ENCODE results near the gene SDHA.
"Not testable (repeated sequence)": the region's sequence is repeated elsewhere in the genome, so short reads cannot be mapped to it uniquely, and the experiment has no call there.

SDHA gene

DNA sequence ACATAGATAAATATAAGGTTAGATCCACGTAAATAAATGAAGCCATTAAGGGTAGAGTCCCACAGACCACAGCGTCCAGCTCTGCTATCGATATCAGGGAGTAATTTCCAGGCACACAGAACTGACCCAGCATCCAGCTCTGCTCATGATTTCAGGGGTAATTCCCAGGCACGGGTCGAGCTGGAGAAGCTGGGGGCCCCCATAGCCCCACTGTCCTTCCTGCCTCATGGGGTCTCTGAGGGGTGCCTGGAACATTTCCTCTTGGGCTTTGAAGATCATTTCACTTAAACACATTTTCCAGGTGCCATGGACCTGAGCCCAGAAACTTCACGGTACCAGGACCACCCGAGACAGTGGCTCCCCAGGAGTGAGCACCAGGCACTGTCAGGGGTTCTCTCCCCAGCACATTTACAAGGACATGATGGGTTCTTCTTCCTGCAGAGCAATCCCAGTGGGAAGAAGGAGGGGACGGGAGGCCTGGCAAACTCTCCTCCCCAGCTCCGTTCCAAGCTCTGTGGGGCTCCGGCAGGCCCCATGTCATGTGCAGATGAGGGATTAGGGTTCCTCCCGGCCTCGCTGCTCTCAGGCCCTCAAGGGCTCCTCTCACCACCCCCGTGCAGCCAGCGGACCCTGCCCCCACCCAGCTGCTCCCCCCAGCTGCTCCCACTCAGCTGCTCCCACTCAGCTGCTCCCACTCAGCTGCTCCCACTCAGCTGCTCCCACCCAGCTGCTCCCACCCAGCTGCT, 80.0 kb downstream of the SDHA start:
- CTCF ChIA-PET, POLR2A ChIA-PET: not testable (repeated sequence)

DNA sequence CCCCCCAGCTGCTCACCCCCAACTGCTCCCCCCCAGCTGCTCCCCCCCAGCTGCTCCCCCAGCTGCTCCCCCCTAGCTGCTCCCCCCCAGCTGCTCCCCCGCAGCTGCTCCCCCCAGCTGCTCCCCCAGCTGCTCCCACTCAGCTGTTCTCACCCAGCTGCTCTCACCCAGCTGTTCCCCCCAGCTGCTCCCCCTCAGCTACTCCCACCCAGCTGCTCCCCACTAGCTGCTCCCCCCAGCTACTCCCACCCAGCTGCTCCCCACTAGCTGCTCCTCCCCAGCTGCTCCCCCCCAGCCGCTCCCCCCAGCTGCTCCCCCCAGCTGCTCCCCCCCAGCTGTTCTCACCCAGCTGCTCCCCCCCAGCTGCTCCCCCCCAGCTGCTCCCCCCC, 80.6 kb downstream of the SDHA start:
- Histone ChIP-seq H3K4me1 (ENCODE audit: control insufficient read depth, insufficient read depth, low read length) (no peaks in the 10 kb centered on the region), H3K9me3 (ENCODE audit: control insufficient read depth, insufficient read depth, low read depth, low read length) (no peaks in the 10 kb centered on the region), H3K27ac (ENCODE audit: extremely low read depth, low read depth, low read length) (no peak overlapping the region), H3K36me3 (ENCODE audit: control insufficient read depth in 2 of 2, insufficient read depth in 1 of 2, low read length in 2 of 2) (no peaks in the 10 kb centered on the region), H3K4me3 (ENCODE audit: low read depth, low read length) (no peak overlapping the region)
- ChIA-PET POLR2A (no interaction called here), CTCF (interaction anchor here (0.6 kb wide), 1 partner anchor 311 kb away, joined by 4 read pairs; no protein-coding TSS in a partner anchor)
- TF ChIP-seq ZNF571 (tag by site-specific recombination; IDR thresholded peaks at IDR 0.05): no peak
- TF ChIP-seq, protein P1, sequence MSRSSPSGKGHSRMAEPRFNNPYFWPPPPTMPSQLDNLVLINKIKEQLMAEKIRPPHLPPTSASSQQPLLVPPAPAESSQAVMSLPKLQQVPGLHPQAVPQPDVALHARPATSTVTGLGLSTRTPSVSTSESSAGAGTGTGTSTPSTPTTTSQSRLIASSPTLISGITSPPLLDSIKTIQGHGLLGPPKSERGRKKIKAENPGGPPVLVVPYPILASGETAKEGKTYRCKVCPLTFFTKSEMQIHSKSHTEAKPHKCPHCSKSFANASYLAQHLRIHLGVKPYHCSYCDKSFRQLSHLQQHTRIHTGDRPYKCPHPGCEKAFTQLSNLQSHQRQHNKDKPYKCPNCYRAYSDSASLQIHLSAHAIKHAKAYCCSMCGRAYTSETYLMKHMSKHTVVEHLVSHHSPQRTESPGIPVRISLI (tag by site-specific recombination; IDR thresholded peaks at IDR 0.05): no peak

More for the DNA sequence above, 80.0 kb downstream of the SDHA start:
- not testable (repeated sequence) for H3K36me3 ChIP-seq (ENCODE audit: control insufficient read depth in 2 of 2, insufficient read depth in 1 of 2, low read length in 2 of 2); H3K4me3 ChIP-seq (ENCODE audit: low read depth, low read length); H3K27ac ChIP-seq (ENCODE audit: extremely low read depth, low read depth, low read length); H3K9me3 ChIP-seq (ENCODE audit: control insufficient read depth, insufficient read depth, low read depth, low read length); H3K4me1 ChIP-seq (ENCODE audit: control insufficient read depth, insufficient read depth, low read length)
- TF ChIP-seq ZIC2 (tag by site-specific recombination; IDR thresholded peaks at IDR 0.05) (peak; percentile 69), ZNF394 (tag by site-specific recombination; IDR thresholded peaks at IDR 0.05; ENCODE audit: borderline replicate concordance) (peak; percentile 36; the same call in 1 of the 2 replicates), GLIS1 (tag by site-specific recombination; IDR thresholded peaks at IDR 0.05) (peak; percentile 77)

DNA sequence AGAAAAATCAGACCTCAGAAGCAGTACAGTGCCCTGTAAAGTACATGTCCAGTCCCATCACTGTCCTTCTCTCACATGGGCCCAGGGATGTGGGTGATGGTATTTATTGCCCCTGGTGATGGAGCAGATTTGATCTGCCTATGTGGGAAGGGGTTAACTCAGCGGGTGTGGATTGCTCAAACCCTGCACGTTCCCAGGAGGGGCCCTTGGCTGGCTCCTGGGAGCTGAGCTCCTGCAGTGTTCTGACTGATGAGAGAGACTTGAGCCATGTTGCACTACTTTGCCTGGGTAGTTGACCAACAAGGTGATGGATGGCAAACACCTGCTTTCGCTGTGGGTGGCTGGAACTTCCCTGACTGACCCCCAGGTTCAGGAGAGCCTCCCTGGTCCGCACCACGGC, 81.8 kb downstream of the SDHA start:
- H3K27ac ChIP-seq (ENCODE audit: extremely low read depth, low read depth, low read length); H3K9me3 ChIP-seq (ENCODE audit: control insufficient read depth, insufficient read depth, low read depth, low read length); H3K4me3 ChIP-seq (ENCODE audit: low read depth, low read length); POLR2A ChIA-PET; H3K4me1 ChIP-seq (ENCODE audit: control insufficient read depth, insufficient read depth, low read length); H3K36me3 ChIP-seq (ENCODE audit: control insufficient read depth in 2 of 2, insufficient read depth in 1 of 2, low read length in 2 of 2): not testable (repeated sequence)
- CTCF ChIA-PET: interaction anchor here (0.8 kb wide), 1 partner anchor 17 kb away, joined by 4 read pairs; no protein-coding TSS in a partner anchor
- TF ChIP-seq ZIC2 (tag by site-specific recombination; IDR thresholded peaks at IDR 0.05): peak; percentile 18; the same call in 1 of the 2 replicates

DNA sequence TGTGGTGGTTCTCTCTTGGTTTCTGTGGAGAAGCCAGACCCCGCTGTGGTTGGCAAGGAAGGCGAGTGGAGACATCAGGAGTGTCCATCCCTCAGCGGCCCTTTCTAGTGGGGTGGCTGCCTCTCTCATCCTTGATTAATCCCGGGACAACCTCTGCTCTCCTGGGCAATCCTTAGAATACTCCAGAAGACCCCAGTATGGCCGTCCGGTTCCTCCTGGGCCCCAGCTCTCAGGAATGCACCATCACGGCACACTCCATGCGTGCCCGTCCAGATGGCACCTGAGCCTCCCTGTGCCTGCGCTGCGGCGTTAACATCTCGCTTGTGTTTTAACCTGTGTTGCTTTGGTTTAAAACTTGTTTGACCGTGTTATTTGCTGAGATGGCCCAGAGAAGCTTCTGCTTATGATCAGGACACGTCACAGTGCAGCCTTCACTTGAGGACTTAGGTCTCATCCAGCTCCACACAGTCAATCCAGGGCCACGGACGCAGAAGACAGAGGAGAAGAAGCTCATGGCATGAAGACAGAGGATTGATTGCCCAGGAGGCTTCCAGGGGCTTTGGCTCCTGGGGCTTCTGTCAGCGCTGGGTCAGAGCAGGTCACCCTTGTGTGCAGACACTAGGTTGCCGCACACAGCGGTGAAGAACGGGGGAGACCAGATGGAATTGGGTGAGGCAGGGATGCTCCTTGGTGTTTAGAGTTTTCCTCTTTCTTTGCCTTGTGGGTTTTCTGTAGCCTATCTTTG, 82.7 kb downstream of the SDHA start:
- POLR2A ChIA-PET: interaction anchor here (1.2 kb wide), 1 partner anchor 20 kb away, joined by 4 read pairs; no protein-coding TSS in a partner anchor

DNA sequence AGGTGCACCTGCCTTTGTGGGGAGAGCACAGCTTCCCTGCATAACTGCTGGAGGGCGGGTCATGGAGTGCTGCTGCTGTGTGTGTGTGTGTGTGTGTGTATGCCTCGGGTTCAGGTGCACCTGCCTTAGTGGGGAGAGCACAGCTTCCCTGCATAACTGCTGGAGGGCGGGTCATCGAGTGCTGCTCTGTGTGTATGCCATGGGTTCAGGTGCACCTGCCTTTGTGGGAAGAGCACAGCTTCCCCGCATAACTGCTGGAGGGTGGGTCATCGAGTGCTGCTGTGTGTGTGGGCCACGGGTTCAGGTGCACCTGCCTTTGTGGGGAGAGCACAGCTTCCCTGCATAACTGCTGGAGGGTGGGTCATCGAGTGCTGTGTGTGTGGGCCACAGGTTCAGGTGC, 84.3 kb downstream of the SDHA start:
- H3K36me3 ChIP-seq (ENCODE audit: control insufficient read depth in 2 of 2, insufficient read depth in 1 of 2, low read length in 2 of 2): peaks cover 0 to 24% of the 10 kb centered on the region in 2 experiments; a peak in 1 of 3 replicates
- not testable (repeated sequence) for H3K9me3 ChIP-seq (ENCODE audit: control insufficient read depth, insufficient read depth, low read depth, low read length); H3K4me3 ChIP-seq (ENCODE audit: low read depth, low read length); H3K4me1 ChIP-seq (ENCODE audit: control insufficient read depth, insufficient read depth, low read length); H3K27ac ChIP-seq (ENCODE audit: extremely low read depth, low read depth, low read length)
- ChIA-PET POLR2A (interaction anchor here (0.7 to 0.9 kb wide), 2 partner anchors 31 to 33 kb away, joined by 4 to 11 read pairs; partner anchors contain the start of gene PDCD6), CTCF (interaction anchor here (0.6 to 1.2 kb wide), 5 partner anchors 21 to 875 kb away, joined by 3 to 6 read pairs (median 3); no protein-coding TSS in a partner anchor)

More for the DNA sequence above, 82.7 kb downstream of the SDHA start:
- H3K4me3 ChIP-seq (ENCODE audit: low read depth, low read length); H3K9me3 ChIP-seq (ENCODE audit: control insufficient read depth, insufficient read depth, low read depth, low read length); H3K36me3 ChIP-seq (ENCODE audit: control insufficient read depth in 2 of 2, insufficient read depth in 1 of 2, low read length in 2 of 2); H3K27ac ChIP-seq (ENCODE audit: extremely low read depth, low read depth, low read length); H3K4me1 ChIP-seq (ENCODE audit: control insufficient read depth, insufficient read depth, low read length); CTCF ChIA-PET: not testable (repeated sequence)

DNA sequence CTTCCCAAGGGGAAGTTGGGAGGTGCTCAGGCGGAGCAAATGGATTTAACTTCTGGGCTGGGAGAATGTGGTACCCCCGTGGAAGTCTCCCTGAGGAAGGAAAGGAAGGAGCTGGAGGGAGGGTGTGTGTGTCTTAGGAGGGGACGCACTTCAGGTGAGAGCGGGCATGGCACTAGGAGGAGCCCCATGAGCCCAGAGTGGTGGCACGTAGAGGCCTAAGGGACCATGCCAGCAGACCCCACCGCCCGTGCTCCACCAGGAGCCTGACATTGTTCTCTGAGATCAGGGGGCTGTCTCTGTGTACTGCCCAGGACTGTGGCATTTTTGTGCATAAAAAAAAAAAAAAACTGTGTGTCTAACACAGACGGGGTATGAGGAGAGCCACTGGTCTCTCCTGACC, 84.8 kb downstream of the SDHA start:
- Histone ChIP-seq H3K4me1 (ENCODE audit: control insufficient read depth, insufficient read depth, low read length) (no peaks in the 10 kb centered on the region), H3K4me3 (ENCODE audit: low read depth, low read length) (no peak overlapping the region), H3K36me3 (ENCODE audit: control insufficient read depth in 2 of 2, insufficient read depth in 1 of 2, low read length in 2 of 2) (peaks cover 0 to 24% of the 10 kb centered on the region in 2 experiments; a peak in 1 of 3 replicates), H3K9me3 (ENCODE audit: control insufficient read depth, insufficient read depth, low read depth, low read length) (no peaks in the 10 kb centered on the region), H3K27ac (ENCODE audit: extremely low read depth, low read depth, low read length) (no peak overlapping the region)
- ChIA-PET POLR2A (no interaction called here), CTCF (interaction anchor here (0.6 to 1.2 kb wide), 3 partner anchors 13 to 874 kb away, joined by 3 to 6 read pairs (median 3); no protein-coding TSS in a partner anchor)
- TF ChIP-seq, protein P2, sequence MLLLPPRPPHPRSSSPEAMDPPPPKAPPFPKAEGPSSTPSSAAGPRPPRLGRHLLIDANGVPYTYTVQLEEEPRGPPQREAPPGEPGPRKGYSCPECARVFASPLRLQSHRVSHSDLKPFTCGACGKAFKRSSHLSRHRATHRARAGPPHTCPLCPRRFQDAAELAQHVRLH (tag by site-specific recombination; IDR thresholded peaks at IDR 0.05): no peak
- TF ChIP-seq ZSCAN16 (tag by site-specific recombination; IDR thresholded peaks at IDR 0.05): no peak
- TF ChIP-seq, protein P3, sequence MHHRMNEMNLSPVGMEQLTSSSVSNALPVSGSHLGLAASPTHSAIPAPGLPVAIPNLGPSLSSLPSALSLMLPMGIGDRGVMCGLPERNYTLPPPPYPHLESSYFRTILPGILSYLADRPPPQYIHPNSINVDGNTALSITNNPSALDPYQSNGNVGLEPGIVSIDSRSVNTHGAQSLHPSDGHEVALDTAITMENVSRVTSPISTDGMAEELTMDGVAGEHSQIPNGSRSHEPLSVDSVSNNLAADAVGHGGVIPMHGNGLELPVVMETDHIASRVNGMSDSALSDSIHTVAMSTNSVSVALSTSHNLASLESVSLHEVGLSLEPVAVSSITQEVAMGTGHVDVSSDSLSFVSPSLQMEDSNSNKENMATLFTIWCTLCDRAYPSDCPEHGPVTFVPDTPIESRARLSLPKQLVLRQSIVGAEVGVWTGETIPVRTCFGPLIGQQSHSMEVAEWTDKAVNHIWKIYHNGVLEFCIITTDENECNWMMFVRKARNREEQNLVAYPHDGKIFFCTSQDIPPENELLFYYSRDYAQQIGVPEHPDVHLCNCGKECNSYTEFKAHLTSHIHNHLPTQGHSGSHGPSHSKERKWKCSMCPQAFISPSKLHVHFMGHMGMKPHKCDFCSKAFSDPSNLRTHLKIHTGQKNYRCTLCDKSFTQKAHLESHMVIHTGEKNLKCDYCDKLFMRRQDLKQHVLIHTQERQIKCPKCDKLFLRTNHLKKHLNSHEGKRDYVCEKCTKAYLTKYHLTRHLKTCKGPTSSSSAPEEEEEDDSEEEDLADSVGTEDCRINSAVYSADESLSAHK (tag by site-specific recombination; IDR thresholded peaks at IDR 0.05): no peak
- no peak for TF ChIP-seq ZNF664 (tag by site-specific recombination; IDR thresholded peaks at IDR 0.05)
- no peak for TF ChIP-seq BCL11B (tag by site-specific recombination; IDR thresholded peaks at IDR 0.05; ENCODE audit: low read depth)
- TF ChIP-seq ZBTB48 (tag by site-specific recombination; IDR thresholded peaks at IDR 0.05): no peak
- TF ChIP-seq SCRT1 (tag by site-specific recombination; IDR thresholded peaks at IDR 0.05; ENCODE audit: borderline replicate concordance): no peak
